PC-3 (cell line): ENCODE measurements around the gene ZDHHC18. TPM values are rescaled to one million over a fixed set of nuclear protein-coding genes. Genes with fewer than 3 reads are reported as not detected.

Experiments used
- ATAC-seq: fragments of 200-7000 bp; cut with Tn5 transposase; 2 replicates; pipeline ENCODE4 v1.9.1; 2020; ENCODE audit warnings: mild to moderate bottlenecking, moderate library complexity
- BruUV-seq: library from RNA; stranded (reverse); fragments of 400-500 nt; replicated peaks from 2 replicates; lab custom pipeline; 2021; lab: Mats Ljungman, UMichigan
- CTCF ChIA-PET: fragments of 300-600 bp; sonication (Branson Sonifier 250); formaldehyde crosslinking; loops from one replicate; lab custom pipeline; 2022; ENCODE audit warnings: antibody characterized with exemption; lab: Charles Lee
- POLR2A ChIA-PET: fragments of 300-600 bp; sonication (Branson Sonifier 250); formaldehyde crosslinking; loops from one replicate; lab custom pipeline; 2022; ENCODE audit warnings: antibody characterized with exemption; ENCODE audit not compliant: unreplicated experiment; lab: Charles Lee
- DNase-seq: peaks from one replicate; pipeline ENCODE4 v3.0.0-alpha.2; 2015
- H2AFZ ChIP-seq: fragments of 300-600 bp; sonication (generic); 2 replicates; pipeline ENCODE4 v1.6.0; 2016; ENCODE audit warnings: antibody characterized with exemption, low read length
- H3F3A ChIP-seq: fragments of 300-600 bp; sonication (generic); one replicate; pipeline ENCODE4 v1.6.0; 2017; ENCODE audit warnings: antibody characterized with exemption, low read length, control low read depth, mild to moderate bottlenecking; ENCODE audit not compliant: unreplicated experiment
- H3K27ac ChIP-seq: fragments of 300-600 bp; sonication (generic); 2 replicates; pipeline ENCODE4 v1.5.1; 2016; ENCODE audit warnings: mild to moderate bottlenecking, low read length
- H3K27me3 ChIP-seq: fragments of 300-600 bp; sonication (generic); 2 replicates; pipeline ENCODE4 v1.6.1; 2016; ENCODE audit warnings: low read length, mixed read lengths
- H3K36me3 ChIP-seq: fragments of 300-600 bp; sonication (generic); 2 replicates; pipeline ENCODE4 v1.6.1; 2016; ENCODE audit warnings: low read depth, mixed run types, low read length, mixed read lengths
- H3K4me1 ChIP-seq: fragments of 300-600 bp; sonication (generic); 2 replicates; pipeline ENCODE4 v1.5.1; 2016; ENCODE audit warnings: low read length; ENCODE audit not compliant: insufficient read depth
- H3K4me2 ChIP-seq: fragments of 300-600 bp; sonication (generic); 2 replicates; pipeline ENCODE4 v1.6.0; 2016; ENCODE audit warnings: low read length
- H3K4me3 ChIP-seq: fragments of 300-600 bp; sonication (generic); 2 replicates; pipeline ENCODE4 v1.5.1; 2016; ENCODE audit warnings: mild to moderate bottlenecking, low read length, mixed read lengths
- H3K79me2 ChIP-seq: fragments of 300-600 bp; sonication (generic); 2 replicates; pipeline ENCODE4 v1.6.1; 2017; ENCODE audit warnings: low read length, mixed read lengths
- H3K9ac ChIP-seq: fragments of 300-600 bp; sonication (generic); 2 replicates; pipeline ENCODE4 v1.6.0; 2016; ENCODE audit warnings: mild to moderate bottlenecking, low read length
- H3K9me2 ChIP-seq: fragments of 300-600 bp; sonication (generic); replicated peaks from 2 replicates; pipeline ENCODE4 v1.6.1; 2016; ENCODE audit warnings: mixed run types, low read length, mixed read lengths
- H3K9me3 ChIP-seq: fragments of 300-600 bp; sonication (generic); 2 replicates; pipeline ENCODE4 v1.6.1; 2016; ENCODE audit warnings: low read length, mixed read lengths
- H4K20me1 ChIP-seq: fragments of 300-600 bp; sonication (generic); 2 replicates; pipeline ENCODE4 v1.6.1; 2016; ENCODE audit warnings: low read length, mixed read lengths
- CTCF ChIP-seq: fragments of 300-600 bp; sonication (generic); conservative IDR thresholded peaks from 2 replicates; pipeline ENCODE4 v1.5.1; 2017; ENCODE audit warnings: antibody characterized with exemption, low read depth, mild to moderate bottlenecking, low read length
- EZH2 ChIP-seq: fragments of 300-600 bp; sonication (generic); IDR thresholded peaks from one replicate; pipeline ENCODE4 v1.6.1; 2017; ENCODE audit warnings: antibody characterized with exemption, mild to moderate bottlenecking, low read length; ENCODE audit not compliant: unreplicated experiment
- EZH2phosphoT487 ChIP-seq: fragments of 300-600 bp; sonication (generic); IDR thresholded peaks from 2 replicates; pipeline ENCODE4 v1.6.1; 2018; ENCODE audit warnings: mild to moderate bottlenecking, antibody characterized with exemption, low read length, borderline replicate concordance
- intact Hi-C: fragments of 100-400 bp; cut with micrococcal nuclease; formaldehyde crosslinking; loops from 2 replicates; pipeline ENCODE4 v1.9.0; 2023
- total RNA-seq: library from RNA; depleted of rRNA; stranded (reverse); fragments of >200 nt; gene quantifications from 2 replicates; pipeline ENCODE4 v1.2.3, GENCODE V29; 2014

The ZDHHC18 gene
- total RNA-seq, 1 experiment from 2014 or later = 18.1 TPM

GRCh38 chr1:26789612-26789865, 36.9 kb upstream of the ZDHHC18 start:
- intact Hi-C loops = loop anchor here (1.0 to 5.0 kb wide), 4 partner anchors 73 to 187 kb away; partner anchors contain the start of gene SFN
- Histone ChIP-seq H3K4me2 (peak overlapping the region; percentile 92), H3K79me2 (peaks cover 8% of the 10 kb centered on the region; the same call in 1 of the 2 replicates), H3K9me3 (no peaks in the 10 kb centered on the region), H3K9me2 (no peaks in the 10 kb centered on the region), H3K27ac (no peak overlapping the region), H2AFZ (no peak overlapping the region), H4K20me1 (no peaks in the 10 kb centered on the region), H3K4me3 (no peak overlapping the region), H3F3A (peaks cover 4% of the 10 kb centered on the region), H3K4me1 (peaks cover 36% of the 10 kb centered on the region), H3K36me3 (no peaks in the 10 kb centered on the region), H3K27me3 (no peaks in the 10 kb centered on the region), H3K9ac (no peak overlapping the region)
- ATAC-seq (no peak), DNase-seq (no peak)
- CTCF ChIA-PET = interaction anchor here (1.0 to 2.4 kb wide), 2 partner anchors 112 to 184 kb away, joined by 3 to 44 read pairs; no protein-coding TSS in a partner anchor
- POLR2A ChIA-PET = interaction anchor here (1.2 kb wide), 1 partner anchor 97 kb away, joined by 9 read pairs; no protein-coding TSS in a partner anchor
- TF ChIP-seq CTCF = no peak
- TF ChIP-seq EZH2 = no peak
- no TSS peak for BruUV-seq

DNA sequence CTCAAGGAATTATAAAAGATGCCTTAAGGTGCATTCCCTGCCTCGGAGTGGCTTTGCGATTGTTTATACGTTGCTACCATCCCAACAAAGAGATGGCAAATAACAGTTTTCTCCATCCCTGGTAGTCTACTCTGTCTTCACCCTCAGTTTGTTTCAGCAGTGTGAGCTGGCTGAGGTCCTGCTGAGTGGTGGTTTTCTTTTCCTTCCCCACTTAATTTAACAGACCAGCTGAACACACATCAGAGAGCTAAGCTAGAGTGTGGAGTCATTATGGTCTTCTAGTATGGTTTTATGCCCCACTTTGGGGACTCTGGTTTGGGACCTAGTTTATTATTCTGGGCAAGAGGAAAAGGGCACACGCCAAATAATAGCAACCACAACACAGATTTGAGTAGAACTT, 36.6 kb upstream of the ZDHHC18 start:
- POLR2A ChIA-PET = interaction anchor here (0.6 kb wide), 1 partner anchor 205 kb away, joined by 3 read pairs; no protein-coding TSS in a partner anchor

More for the DNA sequence above, 36.6 kb upstream of the ZDHHC18 start:
- no peaks in the 10 kb centered on the region for H3K9me3 ChIP-seq
- CTCF ChIA-PET = interaction anchor here (2.4 kb wide), 1 partner anchor 112 kb away, joined by 44 read pairs; no protein-coding TSS in a partner anchor
- no peak for ATAC-seq
- no TSS peak for BruUV-seq
- H4K20me1 ChIP-seq = no peaks in the 10 kb centered on the region
- H3K9ac ChIP-seq = no peak overlapping the region
- peaks cover 4% of the 10 kb centered on the region for H3F3A ChIP-seq
- DNase-seq = no peak
- no peaks in the 10 kb centered on the region for H3K27me3 ChIP-seq
- peaks cover 8% of the 10 kb centered on the region; the same call in 1 of the 2 replicates for H3K79me2 ChIP-seq
- H3K4me1 ChIP-seq = peaks cover 36% of the 10 kb centered on the region
- H2AFZ ChIP-seq = no peak overlapping the region
- no peak overlapping the region for H3K4me2 ChIP-seq
- H3K9me2 ChIP-seq = no peaks in the 10 kb centered on the region
- H3K27ac ChIP-seq = no peak overlapping the region
- no peaks in the 10 kb centered on the region for H3K36me3 ChIP-seq
- H3K4me3 ChIP-seq = no peak overlapping the region
- TF ChIP-seq CTCF (no peak), EZH2phosphoT487 (no peak), EZH2 (no peak)
- intact Hi-C loops = loop anchor here (1.0 to 5.0 kb wide), 4 partner anchors 72 to 188 kb away; partner anchors contain the start of gene SFN
